GM21737 (cell line): ENCODE measurements around the gene SRP19.
A peak's percentile ranks its signal among the peaks of the same experiment; 100 is the strongest.
"Not testable (repeated sequence)": the region's sequence is repeated elsewhere in the genome, so short reads cannot be mapped to it uniquely, and the experiment has no call there.

Experiments used
- ATAC-seq: cut with Tn5 transposase; IDR thresholded peaks from one replicate; pipeline ENCODE4 v1.9.1; 2021; ENCODE audit warnings: mild to moderate bottlenecking, moderate library complexity; ENCODE audit not compliant: unreplicated experiment

Gene SRP19

DNA sequence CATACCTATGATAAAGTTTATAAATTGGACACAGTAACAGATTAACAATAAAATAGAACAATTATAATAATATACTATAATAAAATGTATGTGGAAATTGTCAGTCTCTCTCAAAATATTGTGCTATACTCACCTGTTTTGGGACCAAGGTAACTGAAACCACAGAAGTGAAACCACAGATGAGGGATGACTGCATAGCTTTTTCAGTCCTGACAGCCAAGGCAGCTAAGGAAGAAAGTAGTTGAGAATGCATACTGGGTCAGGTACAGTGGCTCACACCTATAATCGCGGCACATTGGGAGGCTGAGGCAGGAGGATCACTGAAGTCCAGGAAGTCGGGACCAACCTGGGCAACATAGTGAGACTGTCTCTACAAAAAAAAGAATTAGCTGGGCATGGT, 8.9 kb downstream of the SRP19 start:
- peak; percentile 76 for ATAC-seq

DNA sequence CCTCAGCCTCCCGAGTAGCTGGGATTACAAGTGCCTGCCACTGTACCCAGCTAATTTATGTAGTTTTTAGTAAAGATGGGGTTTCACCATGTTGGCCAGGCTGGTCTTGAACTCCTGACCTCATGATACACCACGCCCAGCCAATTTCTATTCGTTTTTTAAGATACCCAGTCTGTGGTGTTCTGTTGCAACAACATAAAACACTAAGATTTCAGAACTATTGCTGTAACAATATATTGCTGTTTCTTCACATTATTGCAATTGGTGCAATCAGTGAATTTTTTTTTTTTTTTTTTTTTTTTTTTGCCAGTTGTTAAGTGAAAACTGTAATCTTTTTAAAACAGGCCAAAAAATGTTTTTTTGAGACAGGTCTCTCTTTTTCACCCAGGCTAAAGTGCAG, 9.9 kb downstream of the SRP19 start:
- no peak for ATAC-seq

DNA sequence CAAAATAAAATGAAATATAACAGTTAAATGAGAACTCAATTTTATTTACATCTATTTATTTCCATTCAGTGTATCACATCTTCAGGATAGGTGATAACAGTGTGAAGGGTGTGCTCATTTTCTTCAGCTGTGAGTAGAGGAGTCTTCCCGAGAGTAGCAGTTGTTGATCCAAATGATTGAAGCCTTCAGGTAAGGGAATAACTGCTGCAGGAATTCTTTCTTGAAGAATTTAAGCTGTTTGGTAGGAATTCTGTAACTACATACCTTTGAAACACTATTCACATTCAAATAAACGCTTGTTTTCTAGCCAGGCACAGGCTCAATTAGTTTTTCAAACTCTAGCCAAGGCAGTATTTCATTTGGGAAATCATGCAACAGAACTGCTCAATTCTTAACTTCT, 15.3 kb downstream of the SRP19 start:
- no peak for ATAC-seq

DNA sequence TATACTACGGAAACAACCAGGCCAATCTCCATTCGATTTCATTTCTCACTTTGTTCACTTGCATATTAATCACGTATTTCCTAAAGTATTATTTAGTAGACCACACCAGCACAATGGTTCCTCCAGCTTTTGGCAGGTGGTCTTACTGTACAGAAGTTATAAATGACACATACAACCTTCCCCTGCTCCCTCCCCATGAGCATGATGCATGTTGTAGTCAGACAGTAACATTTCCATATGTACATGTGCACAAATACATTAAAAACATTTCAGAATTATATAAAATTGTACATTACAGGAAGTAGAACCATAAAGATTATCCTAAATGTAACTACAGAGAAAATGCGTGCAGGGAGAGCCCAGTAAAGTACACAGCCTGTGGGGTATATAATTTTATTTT, 17.0 kb downstream of the SRP19 start:
- no peak for ATAC-seq

DNA sequence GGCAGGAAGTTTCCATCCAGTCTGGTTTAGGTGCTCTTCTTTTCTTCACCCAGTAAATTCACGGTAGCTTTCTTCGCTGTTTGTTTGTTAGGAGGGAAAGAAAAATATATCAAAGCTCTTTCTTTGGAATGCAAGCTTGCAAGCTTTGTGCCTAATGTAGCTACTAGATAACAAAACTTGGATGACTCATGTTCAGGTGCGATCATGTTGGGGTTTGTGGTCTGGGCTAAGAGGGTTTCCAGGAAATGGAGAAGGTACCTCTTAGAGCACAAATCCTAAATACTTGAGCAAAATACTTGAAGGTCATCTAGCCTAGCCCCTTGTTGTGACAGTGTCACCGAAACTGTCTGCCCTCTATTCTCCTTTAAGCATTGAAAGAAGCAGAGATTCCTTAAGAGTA, 17.7 kb downstream of the SRP19 start:
- no peak for ATAC-seq

DNA sequence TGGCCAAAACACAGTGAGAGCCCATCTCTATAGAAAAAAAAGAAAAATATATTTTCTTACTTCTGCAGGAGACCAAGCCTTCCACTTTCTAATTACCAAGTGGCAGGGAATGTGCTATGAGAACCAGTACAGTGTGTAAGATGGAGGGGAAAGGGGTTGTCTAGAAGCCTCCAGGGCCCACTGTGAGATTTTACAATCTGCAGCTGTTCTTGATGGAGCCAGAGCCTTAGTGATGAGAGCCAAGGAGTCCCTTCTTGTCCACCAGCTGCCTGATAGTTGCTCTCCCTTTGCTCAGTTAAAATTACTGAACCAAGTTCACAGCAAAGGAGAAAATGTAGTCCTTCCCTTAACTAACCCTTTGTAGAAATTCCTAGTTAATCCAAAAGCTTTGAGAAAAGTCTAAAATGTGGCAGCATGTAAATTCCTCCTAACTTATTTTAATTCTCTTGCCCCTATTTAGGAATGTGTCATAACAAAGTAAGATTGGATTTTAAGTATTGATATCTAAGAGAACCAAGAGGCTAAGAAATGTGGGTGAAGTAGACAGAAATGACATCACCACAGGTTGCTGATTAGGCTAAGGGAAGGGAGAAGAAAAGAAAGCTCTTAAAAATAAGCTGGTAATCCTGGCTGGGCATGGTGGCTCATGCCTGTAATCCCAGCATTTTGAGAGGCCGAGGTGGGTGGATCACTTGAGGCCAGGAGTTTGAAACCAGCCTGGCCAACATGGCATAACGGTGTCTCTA, 19.3 kb downstream of the SRP19 start:
- no peak for ATAC-seq

DNA sequence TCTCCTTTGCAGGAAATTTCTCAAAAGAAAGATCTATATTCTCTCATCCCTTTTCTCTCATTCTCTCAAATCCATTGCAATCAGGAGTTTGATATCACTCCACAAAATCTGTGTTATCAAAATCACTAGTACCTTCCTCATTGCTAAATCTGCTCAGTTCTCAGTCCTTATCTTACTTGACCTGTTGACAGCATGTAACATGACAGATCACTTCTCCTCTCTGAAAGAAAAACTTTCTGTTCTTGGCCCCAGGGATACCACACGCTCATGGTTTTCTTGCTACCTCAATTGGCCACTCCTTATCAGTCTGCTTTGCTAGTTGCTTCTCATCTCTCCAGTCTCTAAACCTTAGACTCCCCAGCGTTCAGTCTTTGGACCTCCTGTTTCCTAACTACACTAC, 22.1 kb downstream of the SRP19 start:
- no peak for ATAC-seq

DNA sequence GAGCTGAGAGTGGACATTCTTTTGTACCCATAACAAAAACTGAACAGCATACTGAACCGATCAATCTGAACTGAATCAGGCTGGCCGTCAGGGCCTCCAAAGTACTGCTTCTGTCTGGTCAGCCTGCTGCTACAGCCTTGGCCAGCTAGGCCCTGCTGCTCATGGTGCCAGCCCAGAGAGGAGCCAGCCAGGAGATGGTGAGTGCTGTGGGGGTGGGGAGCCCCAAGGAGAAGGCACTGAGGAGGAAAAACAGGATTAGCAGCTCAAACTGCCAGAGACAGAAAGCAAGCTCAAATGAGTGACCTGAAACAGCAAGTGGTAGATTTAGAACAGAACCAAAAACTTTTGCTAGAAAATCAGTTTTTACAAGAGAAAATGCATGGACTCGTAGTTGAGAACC, 23.9 kb downstream of the SRP19 start:
- no peak for ATAC-seq

DNA sequence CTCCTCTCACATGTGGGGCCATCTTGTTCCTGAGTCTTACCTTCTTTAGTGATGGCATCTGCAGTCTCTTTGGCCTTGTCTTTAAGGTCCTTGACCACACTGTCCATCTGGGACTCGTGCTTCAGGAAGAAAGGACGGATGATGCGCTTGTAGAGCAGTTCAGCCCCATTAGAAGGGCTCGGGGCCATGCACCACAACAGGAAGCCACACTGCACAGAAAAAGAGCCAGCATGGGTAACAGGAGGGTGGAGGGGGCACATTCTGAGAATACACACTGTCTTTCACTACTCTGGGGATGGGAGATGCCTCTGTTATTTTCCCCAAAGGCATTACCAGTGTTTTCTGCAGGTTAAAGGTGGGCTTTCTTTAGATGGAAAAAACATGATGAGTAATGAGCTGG, 25.9 kb downstream of the SRP19 start:
- no peak for ATAC-seq

DNA sequence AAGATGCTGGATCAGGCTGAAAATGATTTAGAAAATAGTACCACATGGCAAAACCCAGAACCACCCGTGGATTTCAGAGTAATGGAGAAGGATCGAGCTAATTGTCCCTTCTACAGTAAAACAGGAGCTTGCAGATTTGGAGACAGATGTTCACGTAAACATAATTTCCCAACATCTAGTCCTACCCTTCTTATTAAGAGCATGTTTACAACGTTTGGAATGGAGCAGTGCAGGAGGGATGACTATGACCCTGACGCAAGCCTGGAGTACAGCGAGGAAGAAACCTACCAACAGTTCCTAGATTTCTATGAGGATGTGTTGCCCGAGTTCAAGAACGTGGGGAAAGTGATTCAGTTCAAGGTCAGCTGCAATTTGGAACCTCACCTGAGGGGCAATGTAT, 31.0 kb downstream of the SRP19 start:
- ATAC-seq: not testable (repeated sequence)

DNA sequence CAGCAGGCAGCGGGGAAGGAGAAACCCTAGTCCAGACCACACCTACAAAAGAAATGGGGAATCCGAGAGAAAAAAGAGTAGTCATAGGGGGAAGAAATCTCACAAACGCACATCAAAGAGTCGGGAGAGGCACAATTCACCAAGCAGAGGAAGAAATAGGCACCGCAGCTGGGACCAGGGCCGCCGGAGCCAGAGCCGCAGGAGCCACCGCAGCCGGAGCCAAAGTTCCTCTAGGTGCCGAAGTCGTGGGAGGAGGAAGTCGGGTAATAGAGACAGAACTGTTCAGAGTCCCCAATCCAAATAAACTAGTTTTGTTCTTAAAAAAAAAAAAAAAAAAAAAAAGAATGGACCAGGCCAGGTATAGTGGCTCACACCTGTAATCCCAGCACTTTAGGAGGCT, 31.7 kb downstream of the SRP19 start:
- no peak for ATAC-seq

DNA sequence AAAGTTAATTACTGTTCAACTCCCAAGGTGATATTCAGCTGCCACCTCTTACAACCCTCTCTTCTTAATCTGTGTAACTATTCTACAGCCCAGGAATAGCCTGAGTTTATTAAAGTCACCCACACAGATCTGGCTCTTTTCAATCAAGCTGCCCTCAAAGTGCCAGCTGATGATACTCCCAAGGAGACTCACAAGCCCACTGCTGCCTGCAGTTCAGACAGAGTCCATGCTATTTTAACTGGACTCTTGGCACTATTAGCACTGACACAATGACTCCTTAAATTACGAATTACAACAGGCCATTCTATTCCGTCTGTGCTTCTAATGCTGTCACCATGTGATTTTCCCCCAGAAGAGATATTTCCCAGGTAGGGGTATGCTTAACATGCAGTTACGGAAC, 34.6 kb downstream of the SRP19 start:
- no peak for ATAC-seq

DNA sequence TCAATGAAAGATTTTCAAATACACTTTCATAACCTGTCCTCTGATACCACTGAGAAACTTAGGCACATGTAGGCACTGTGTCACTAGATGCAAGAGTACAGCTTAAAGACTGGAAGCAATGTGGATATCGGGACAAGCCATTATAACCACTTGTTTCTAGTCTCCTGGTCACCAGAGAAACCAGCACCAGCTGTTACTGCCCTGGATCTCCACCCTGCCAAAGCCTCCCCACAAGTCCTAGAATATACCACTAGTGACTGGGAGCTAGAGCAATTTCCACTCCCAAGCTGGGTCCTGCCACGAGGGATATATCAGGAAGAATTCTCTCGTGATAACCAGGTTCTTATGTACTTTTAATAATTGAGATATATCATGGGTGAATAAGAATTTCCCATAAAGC, 41.5 kb downstream of the SRP19 start:
- no peak for ATAC-seq

DNA sequence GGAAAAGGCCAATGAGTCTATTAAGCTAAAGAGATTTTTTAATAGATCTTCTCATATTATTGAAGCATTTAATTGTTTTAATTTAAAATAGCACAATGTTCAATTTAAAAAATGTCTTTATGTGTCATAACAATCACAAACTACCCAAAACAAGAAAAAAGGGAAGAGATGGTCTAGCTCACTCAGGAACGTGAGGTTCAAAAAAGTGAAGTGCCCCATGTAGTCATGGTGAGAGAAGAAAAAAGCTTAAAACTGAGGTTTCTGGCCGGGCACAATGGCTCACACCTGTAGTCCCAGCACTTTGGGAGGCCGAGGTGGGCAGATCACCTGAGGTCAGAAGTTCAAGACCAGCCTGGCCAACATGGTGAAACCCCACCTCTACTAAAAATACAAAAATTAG, 43.9 kb downstream of the SRP19 start:
- not testable (repeated sequence) for ATAC-seq

DNA sequence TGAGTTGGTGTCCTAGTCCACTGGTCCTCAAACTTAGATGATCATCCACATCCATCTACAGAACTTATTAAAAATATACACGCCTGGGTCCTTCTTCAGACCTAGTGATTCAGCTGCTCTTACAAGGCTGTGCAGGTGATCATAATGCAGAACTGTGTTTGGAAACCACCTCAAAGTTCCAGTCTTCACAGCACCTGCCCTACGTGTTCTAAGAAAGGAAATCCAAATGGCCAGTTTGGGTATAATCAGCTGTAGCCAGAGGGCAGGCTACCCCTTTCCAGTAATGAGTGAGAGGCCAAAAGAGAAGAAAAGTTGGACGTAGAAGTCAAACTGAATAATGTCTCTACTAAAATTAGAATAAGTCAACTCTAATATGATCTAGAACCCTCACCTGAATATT, 45.5 kb downstream of the SRP19 start:
- ATAC-seq: no peak

DNA sequence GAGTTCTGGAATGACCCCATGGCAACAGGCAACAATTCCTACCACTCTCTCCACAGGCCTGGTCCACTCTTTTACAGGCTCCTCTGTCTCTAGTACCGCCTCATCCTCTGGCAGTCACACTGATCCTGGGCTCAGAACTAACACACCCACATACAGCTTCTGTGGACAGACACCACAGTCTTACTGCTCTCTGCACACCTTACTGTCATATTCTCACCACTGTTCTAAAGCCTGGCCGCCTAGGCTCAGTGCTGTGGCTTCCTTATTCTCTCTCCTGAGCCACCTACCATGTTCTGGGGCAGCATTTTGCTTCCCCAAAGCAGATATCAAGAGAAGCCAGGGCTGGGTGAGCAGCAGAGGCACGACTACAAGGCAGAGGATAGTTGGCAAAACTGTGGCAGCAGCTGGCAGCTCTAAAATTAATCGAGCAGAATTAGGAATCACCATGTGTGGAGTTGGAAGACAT, 46.1 kb downstream of the SRP19 start:
- ATAC-seq: no peak

DNA sequence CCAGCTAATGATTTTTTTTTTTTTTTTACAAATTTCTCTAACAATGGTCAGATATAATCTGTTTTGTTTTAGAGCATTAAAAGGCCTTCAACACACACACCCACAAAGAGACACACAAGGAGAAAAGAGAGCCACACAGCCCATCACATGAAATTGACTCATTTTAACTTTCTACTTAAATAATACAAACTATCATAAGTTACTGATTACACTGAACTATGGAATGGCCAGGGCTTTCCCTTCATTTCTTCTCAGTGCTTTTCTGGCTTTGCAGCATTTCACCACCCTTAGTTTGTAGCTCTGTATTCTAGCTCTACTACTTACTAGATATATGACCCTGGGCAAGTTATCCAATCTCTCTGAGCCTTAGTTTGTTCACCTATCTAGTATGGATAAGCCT, 47.8 kb downstream of the SRP19 start:
- no peak for ATAC-seq

DNA sequence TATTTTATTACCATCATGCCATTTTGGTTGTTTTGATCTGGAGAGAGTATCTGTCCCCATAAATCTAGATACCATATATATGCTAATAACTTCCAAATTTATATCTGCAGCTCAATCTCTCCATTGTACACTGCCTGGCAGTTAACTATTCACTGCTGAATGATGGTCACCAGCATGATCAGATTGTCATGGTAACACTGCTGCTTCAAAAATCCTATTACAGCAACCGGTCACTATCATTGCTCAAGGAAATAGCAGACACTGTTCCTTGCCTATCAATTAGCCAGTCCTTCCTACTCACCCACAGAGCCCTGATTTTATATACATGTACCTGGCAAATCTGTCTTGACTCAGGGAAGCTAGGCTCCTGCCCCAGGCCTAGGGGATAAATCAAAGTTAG, 49.4 kb downstream of the SRP19 start:
- ATAC-seq: no peak

DNA sequence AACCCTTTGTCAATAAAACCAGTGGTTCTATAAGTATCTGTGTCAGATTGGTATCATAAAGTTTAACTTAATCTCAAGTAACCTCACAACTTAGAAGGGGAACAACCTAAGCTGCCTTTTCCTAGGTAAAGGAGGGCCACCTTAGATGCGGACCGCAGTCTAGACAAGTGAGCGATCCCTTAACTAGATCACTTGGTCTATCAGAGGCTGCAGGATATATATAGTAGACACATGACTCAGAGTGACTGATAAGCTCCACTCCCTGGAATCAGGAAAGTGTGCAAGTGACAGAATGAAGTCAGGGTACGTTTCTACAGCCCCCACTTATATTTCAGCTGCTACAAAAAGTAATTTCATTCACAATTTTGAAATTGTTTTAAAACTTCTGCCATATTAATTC, 53.5 kb downstream of the SRP19 start:
- ATAC-seq: no peak

DNA sequence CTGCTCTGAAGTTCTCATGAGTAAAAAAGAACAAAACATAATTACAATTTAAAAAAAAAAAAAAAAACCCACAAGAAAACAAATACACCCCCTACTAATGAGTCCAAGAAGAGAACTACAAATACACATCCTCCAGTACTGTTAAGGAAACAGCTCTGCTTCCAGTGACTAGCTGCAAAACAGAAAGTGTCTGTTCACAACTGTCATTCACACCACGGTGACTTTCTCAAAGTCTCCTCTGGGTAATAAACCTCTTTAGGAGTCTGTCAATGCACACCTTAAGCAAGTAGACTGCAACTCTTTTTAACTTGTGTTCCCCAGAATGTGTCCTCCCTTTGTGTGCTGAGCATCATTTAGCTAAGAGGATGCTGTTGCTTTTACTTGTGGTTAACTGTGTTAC, 54.7 kb downstream of the SRP19 start:
- no peak for ATAC-seq

DNA sequence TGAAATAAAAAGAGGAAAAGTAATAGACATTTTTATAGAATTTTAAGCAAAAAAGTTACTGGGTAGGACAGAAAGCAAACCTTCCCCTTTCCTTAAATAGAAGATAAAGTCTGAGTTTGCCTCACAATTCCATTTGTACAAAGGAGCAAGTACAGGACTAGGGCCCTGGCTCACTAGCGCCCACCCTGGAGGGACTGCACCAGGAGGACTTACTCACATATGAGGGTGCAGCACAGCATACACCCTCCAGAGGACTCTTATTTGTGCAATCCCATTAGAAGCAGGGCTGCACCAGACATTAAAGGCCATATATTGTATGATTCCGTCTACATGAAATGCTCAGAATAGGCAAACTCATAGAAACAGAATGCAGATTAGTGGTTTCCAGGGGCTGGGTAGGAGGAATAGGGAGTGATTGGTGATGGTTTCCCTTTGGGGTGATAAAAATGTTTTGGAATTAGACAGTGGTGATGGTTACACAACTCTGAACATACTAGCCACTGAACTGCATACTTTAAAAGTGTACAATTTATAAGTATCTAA, 56.4 kb downstream of the SRP19 start:
- no peak for ATAC-seq

DNA sequence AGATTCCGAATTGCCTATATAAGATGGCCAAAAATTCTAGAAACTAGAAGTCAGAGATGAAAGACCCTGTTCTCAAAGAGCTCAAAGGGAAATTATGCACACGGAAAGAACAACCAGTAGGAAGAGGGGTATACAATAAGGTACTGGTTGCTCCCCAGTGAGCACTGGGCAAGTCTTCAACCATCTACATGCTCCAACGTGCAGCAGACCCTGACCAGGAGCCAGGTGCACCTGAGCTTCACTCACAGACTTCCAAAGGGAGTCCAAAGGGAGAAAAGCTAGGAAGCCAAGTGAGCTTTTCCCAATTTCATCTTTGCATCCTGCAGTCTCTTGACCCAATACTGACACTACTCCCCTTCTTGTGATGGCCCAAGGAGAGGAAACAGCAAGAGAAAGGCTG, 57.0 kb downstream of the SRP19 start:
- ATAC-seq: no peak

DNA sequence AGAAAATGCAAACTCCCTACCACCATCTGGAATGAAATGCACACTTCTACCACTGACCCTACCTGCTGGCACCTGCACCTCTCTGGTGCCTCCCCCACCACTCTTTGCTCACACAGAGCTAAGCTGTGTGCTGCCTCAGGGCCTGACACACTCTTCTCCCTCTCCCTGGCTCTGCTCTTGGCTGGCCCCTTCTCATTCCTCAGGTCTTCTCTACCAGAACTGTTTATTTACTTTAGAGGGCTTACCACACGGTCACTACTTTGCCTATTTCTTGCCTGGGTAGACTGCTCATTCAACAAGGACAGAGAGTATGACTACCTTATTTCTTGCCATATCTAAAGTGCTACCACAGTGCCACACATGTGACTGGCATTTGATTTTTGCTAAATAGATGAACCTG, 57.6 kb downstream of the SRP19 start:
- ATAC-seq: no peak
